ENCODE data around the gene RFC2.

GRCh38 chr7:74230446-74231231 is 23.6 kb downstream of the RFC2 start:
- TF ChIP-seq CTCF (IDR thresholded peaks at IDR 0.05; ENCODE audit: borderline replicate concordance, extremely low read depth, low read length, poor library complexity, severe bottlenecking) (no peak), EZH2 (IDR thresholded peaks at IDR 0.05; ENCODE audit: borderline replicate concordance, low read depth, low read length, severe bottlenecking) (no peak)

All from DND-41 (cell line).